Activated CD8-positive, alpha-beta memory T cell treated with anti-CD3 and anti-CD28 coated beads, Interleukin-2, amount 10 ng/mL, durations not matched to agents 7 days and 5 days (primary cell): ENCODE results near the gene SLC25A12. TPM values are rescaled to one million over a fixed set of nuclear protein-coding genes. Genes with fewer than 3 reads are reported as not detected.

Experiments
- ATAC-seq: fragments of 150-1000 bp; cut with Tn5 transposase; one replicate; pipeline ENCODE4 v1.10.0; 2021; ENCODE audit warnings: moderate library complexity
- CTCF ChIA-PET: fragments of 350-600 bp; sonication (Branson Sonifier 250); formaldehyde crosslinking; loops from one replicate; lab custom pipeline; 2021; ENCODE audit warnings: antibody characterized with exemption; lab: Charles Lee
- DNase-seq: peaks from one replicate; pipeline ENCODE4 v3.0.0-alpha.2; 2020
- H3K27ac Mint-ChIP-seq: one replicate; pipeline ENCODE4 v1.8.0; 2021; ENCODE audit warnings: mild to moderate bottlenecking, mixed read lengths
- H3K27me3 Mint-ChIP-seq: one replicate; pipeline ENCODE4 v1.8.0; 2021; ENCODE audit warnings: mixed read lengths
- H3K36me3 Mint-ChIP-seq: one replicate; pipeline ENCODE4 v1.8.0; 2021; ENCODE audit warnings: mild to moderate bottlenecking, mixed read lengths
- H3K4me1 Mint-ChIP-seq: one replicate; pipeline ENCODE4 v1.8.0; 2021; ENCODE audit warnings: mixed read lengths
- H3K4me3 Mint-ChIP-seq: one replicate; pipeline ENCODE4 v1.8.0; 2021; ENCODE audit warnings: mild to moderate bottlenecking, moderate library complexity, mixed read lengths
- H3K9me3 Mint-ChIP-seq: one replicate; pipeline ENCODE4 v1.8.0; 2022; ENCODE audit warnings: low read depth, mixed read lengths
- total RNA-seq, 2 experiments: library from RNA; stranded (reverse); gene quantifications; one replicate each; pipeline ENCODE4 v1.2.3, GENCODE V29; 2021

The SLC25A12 gene
- 10 to 100 TPM; 28.9 to 31.3 TPM for total RNA-seq

- peak within 1 kb of the TSS; percentile 97 for H3K4me3 Mint-ChIP-seq
- peak; percentile 84 for DNase-seq
- peaks cover 7% of the 10 kb centered on the region for H3K27me3 Mint-ChIP-seq
- CTCF ChIA-PET = interaction anchor here (0.9 to 2.3 kb wide), 3 partner anchors 28 to 106 kb away, joined by 3 to 15 read pairs (median 3); partner anchors contain the start of gene HAT1
- ATAC-seq = peak; percentile 97
- peak within 1 kb of the TSS; percentile 94 for H3K27ac Mint-ChIP-seq
- H3K9me3 Mint-ChIP-seq = no peaks in the 10 kb centered on the region
- peaks cover 24% of the 10 kb centered on the region for H3K36me3 Mint-ChIP-seq
- peaks cover 37% of the 10 kb centered on the region for H3K4me1 Mint-ChIP-seq
Measured at GRCh38 chr2:171893824-171894611, at the start of gene SLC25A12. Gene SLC25A12, minus strand, starts transcription at chr2:171894244. Its CDS starts 30 bp downstream, at chr2:171894214.

DNA sequence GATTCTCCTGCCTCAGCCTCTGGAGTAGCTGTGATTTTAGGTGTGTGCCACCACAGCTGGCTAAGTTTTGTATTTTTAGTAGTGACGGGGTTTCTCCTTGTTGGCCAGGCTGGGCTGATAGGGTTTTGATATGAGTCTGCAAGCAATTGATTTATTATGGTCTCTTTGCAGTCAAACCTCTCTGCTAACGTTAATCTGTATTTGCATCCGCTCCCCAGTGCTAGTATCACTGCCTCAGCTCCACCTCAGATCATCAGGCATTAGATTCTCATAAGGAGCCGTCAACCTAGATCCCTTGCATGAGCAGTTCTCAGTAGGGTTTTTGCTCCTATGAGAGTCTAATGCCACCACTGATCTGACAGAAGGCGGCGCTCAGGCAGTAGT, 47.3 kb upstream of the SLC25A12 start:
- CTCF ChIA-PET = interaction anchor here (0.6 to 3.0 kb wide), 6 partner anchors 19 to 163 kb away, joined by 3 to 9 read pairs (median 3); partner anchors contain the start of gene HAT1
- no peaks in the 10 kb centered on the region for H3K9me3 Mint-ChIP-seq
- H3K4me3 Mint-ChIP-seq = no peak overlapping the region
- no peak for ATAC-seq
- no peaks in the 10 kb centered on the region for H3K27me3 Mint-ChIP-seq
- peaks cover 25% of the 10 kb centered on the region for H3K36me3 Mint-ChIP-seq
- no peak overlapping the region for H3K27ac Mint-ChIP-seq
- peaks cover 14% of the 10 kb centered on the region for H3K4me1 Mint-ChIP-seq
- no peak for DNase-seq

DNA sequence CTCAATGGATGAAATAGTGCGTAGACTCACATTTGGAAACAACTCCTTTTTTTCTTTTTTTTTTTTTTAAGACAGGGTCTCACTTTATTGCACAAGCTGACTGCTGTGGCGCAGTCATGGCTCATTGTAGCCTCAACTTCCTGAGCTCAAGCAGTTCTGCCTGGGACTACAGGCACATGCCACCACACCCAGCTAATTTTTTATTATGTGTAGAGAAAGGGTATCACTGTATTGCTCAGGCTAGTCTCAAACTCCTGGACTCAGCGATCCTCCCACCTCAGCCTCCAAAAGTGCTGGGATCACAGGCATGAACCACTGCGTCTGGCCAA, 45.7 kb upstream of the SLC25A12 start:
- Mint-ChIP-seq H3K36me3 (peaks cover 33% of the 10 kb centered on the region), H3K27me3 (no peaks in the 10 kb centered on the region), H3K4me3 (no peak overlapping the region), H3K4me1 (peaks cover 16% of the 10 kb centered on the region), H3K27ac (no peak overlapping the region), H3K9me3 (no peaks in the 10 kb centered on the region)
- CTCF ChIA-PET = interaction anchor here (3.0 kb wide), 1 partner anchor 17 kb away, joined by 9 read pairs; the partner anchor contains the start of gene HAT1
- ATAC-seq (no peak), DNase-seq (no peak)

GRCh38 chr2:171939058-171939742, 45.2 kb upstream of the SLC25A12 start:
- no peak overlapping the region for H3K4me3 Mint-ChIP-seq
- H3K36me3 Mint-ChIP-seq = peaks cover 36% of the 10 kb centered on the region
- DNase-seq (no peak), ATAC-seq (no peak)
- no peaks in the 10 kb centered on the region for H3K27me3 Mint-ChIP-seq
- no peak overlapping the region for H3K27ac Mint-ChIP-seq
- H3K4me1 Mint-ChIP-seq = peaks cover 18% of the 10 kb centered on the region
- H3K9me3 Mint-ChIP-seq = no peaks in the 10 kb centered on the region
- CTCF ChIA-PET = interaction anchor here (3.0 kb wide), 1 partner anchor 17 kb away, joined by 9 read pairs; the partner anchor contains the start of gene HAT1

DNA sequence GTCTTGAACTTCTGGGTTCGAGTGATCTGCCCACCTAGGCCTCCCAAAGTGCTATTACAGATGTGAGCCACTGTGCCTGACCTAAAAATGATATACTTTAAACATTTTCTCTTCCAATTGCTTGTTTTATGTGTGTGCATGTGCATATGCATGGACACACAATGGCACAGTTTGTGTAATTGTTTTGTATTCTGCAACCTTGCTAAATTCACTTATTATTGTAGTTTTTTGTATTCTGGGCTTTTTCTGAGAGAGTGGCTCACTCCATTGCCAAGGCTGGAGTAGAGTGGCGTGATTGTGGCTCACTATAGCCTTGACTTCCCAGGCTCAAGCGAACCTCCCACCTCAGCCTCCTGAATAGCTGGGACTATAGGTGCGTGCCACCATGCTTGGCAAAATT, 36.3 kb upstream of the SLC25A12 start:
- ATAC-seq (no peak), DNase-seq (no peak)
- no peaks in the 10 kb centered on the region for H3K27me3 Mint-ChIP-seq
- no peaks in the 10 kb centered on the region for H3K9me3 Mint-ChIP-seq
- H3K4me1 Mint-ChIP-seq = peaks cover 44% of the 10 kb centered on the region
- CTCF ChIA-PET = no interaction called here
- H3K4me3 Mint-ChIP-seq = no peak overlapping the region
- H3K36me3 Mint-ChIP-seq = peaks cover 68% of the 10 kb centered on the region
- H3K27ac Mint-ChIP-seq = no peak overlapping the region

DNA sequence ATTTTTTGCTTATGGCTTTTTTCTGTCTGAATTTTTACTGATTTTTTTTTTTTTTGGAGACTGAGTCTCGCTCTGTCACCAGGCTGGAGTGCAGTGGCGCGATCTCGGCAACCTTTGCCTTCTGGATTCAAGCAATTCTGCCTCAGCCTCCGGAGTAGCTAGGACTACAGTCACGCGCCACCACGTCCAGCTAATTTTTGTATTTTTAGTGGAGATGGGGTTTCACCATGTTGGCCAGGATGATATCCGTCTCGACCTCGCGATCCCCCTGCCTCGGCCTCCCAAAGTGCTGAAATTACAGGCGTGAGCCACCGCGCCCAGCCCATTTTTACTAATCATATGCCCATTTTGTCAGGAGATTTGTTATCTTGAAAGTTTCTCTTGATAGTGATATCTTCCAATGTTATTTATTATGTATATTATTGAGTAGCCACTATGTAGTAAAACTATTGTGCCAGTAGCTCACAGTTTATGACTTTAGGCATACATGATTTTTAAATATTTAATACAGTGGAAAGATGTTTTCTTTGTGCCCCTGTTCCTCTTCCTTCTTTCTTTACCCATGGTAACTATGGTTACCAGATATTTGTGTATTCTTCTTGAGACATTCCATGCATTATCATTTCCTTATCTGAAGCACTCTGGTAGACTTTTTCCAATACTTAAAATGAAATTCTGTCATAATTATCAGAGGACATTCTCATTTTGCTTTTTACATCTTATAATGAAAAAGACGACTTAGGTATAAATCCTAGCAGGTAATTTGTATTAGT, 30.3 kb upstream of the SLC25A12 start:
- DNase-seq (no peak), ATAC-seq (no peak)
- CTCF ChIA-PET = interaction anchor here (1.2 to 1.9 kb wide), 2 partner anchors 81 to 164 kb away, joined by 3 to 4 read pairs; no protein-coding TSS in a partner anchor
- Mint-ChIP-seq H3K36me3 (peaks cover 36% of the 10 kb centered on the region), H3K9me3 (no peaks in the 10 kb centered on the region), H3K27me3 (no peaks in the 10 kb centered on the region), H3K27ac (no peak overlapping the region), H3K4me1 (peaks cover 51% of the 10 kb centered on the region), H3K4me3 (peak overlapping the region; percentile 99)

- H3K36me3 Mint-ChIP-seq = peaks cover 25% of the 10 kb centered on the region
- ATAC-seq (no peak), DNase-seq (no peak)
- CTCF ChIA-PET = interaction anchor here (1.0 to 1.9 kb wide), 7 partner anchors 11 to 179 kb away, joined by 3 to 5 read pairs (median 3); partner anchors contain the start of genes DLX2 and SLC25A12
- peaks cover 41% of the 10 kb centered on the region for H3K4me1 Mint-ChIP-seq
- no peaks in the 10 kb centered on the region for H3K9me3 Mint-ChIP-seq
- peak overlapping the region; percentile 96 for H3K27ac Mint-ChIP-seq
- peak overlapping the region; percentile 99 for H3K4me3 Mint-ChIP-seq
- H3K27me3 Mint-ChIP-seq = no peaks in the 10 kb centered on the region
Measured at GRCh38 chr2:171923206-171923605, 29.2 kb upstream of the SLC25A12 start.

GRCh38 chr2:171922230-171923022, 28.4 kb upstream of the SLC25A12 start, which contains the start of gene HAT1:
Gene HAT1, plus strand, starts transcription at chr2:171922461. Its CDS starts 40 bp downstream, at chr2:171922501.
- Mint-ChIP-seq H3K9me3 (no peaks in the 10 kb centered on the region), H3K4me1 (peaks cover 37% of the 10 kb centered on the region), H3K27me3 (no peaks in the 10 kb centered on the region), H3K36me3 (peaks cover 19% of the 10 kb centered on the region), H3K27ac (peak within 1 kb of the TSS; percentile 96), H3K4me3 (peak within 1 kb of the TSS; percentile 99)
- DNase-seq = peak; percentile 98
- ATAC-seq = peak; percentile 93
- CTCF ChIA-PET = interaction anchor here (0.8 to 1.9 kb wide), 7 partner anchors 11 to 205 kb away, joined by 3 to 15 read pairs (median 4); partner anchors contain the start of gene SLC25A12

GRCh38 chr2:171921970-171922229, 27.9 kb upstream of the SLC25A12 start:
- H3K9me3 Mint-ChIP-seq = no peaks in the 10 kb centered on the region
- no peak for DNase-seq
- no peaks in the 10 kb centered on the region for H3K27me3 Mint-ChIP-seq
- no peak for ATAC-seq
- H3K4me3 Mint-ChIP-seq = peak overlapping the region; percentile 99
- H3K36me3 Mint-ChIP-seq = peaks cover 14% of the 10 kb centered on the region
- peak overlapping the region; percentile 96 for H3K27ac Mint-ChIP-seq
- H3K4me1 Mint-ChIP-seq = peaks cover 33% of the 10 kb centered on the region
- CTCF ChIA-PET = interaction anchor here (0.8 to 1.6 kb wide), 3 partner anchors 19 to 206 kb away, joined by 3 to 15 read pairs (median 9); partner anchors contain the start of gene SLC25A12

DNA sequence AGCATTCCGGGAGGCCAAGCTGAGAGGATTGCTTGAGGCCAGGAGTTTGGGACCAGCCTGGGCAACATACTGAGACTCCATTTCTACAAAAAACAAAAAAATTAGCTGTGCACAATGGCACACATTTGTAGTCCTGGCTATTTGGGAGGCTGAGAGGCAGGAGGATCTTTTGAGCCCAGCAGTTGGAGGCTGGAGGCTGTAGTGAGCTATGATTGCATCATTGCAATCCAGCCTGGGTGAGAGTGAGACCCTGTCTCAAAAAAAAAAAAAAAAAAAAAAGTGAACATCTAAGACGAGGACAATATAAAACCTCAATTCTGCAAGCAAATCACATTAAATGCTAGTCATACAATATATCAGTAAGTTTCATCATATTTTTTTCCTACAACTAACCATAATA, 25.4 kb upstream of the SLC25A12 start:
- no peak for DNase-seq
- CTCF ChIA-PET = no interaction called here
- H3K4me3 Mint-ChIP-seq = no peak overlapping the region
- ATAC-seq = no peak
- no peak overlapping the region for H3K27ac Mint-ChIP-seq
- H3K4me1 Mint-ChIP-seq = peaks cover 19% of the 10 kb centered on the region
- no peaks in the 10 kb centered on the region for H3K36me3 Mint-ChIP-seq
- H3K9me3 Mint-ChIP-seq = no peaks in the 10 kb centered on the region
- H3K27me3 Mint-ChIP-seq = no peaks in the 10 kb centered on the region

DNA sequence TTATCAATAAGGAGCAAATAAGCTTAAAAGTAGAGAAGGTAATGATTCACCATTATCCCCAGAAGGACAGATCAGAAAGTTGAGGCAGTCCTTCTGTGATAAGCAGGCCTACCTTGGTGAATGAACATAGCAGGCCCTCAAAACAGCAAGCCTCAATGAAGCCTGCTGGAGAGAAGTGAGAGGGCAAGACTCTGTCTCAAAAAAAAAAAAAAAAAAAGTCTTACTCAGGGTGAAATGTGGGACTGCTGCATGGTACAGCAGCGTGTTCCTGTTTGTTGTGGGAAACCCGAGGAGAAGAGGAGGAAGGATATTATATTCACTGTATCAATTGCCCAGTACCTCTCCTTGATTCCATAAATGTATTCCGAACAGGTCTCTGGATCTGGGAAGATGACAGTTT, 19.5 kb upstream of the SLC25A12 start:
- Mint-ChIP-seq H3K9me3 (no peaks in the 10 kb centered on the region), H3K27me3 (no peaks in the 10 kb centered on the region), H3K4me3 (no peak overlapping the region), H3K27ac (no peak overlapping the region), H3K36me3 (no peaks in the 10 kb centered on the region), H3K4me1 (peaks cover 6% of the 10 kb centered on the region)
- CTCF ChIA-PET = no interaction called here
- DNase-seq = no peak
- ATAC-seq = no peak

- CTCF ChIA-PET = interaction anchor here (1.0 to 1.3 kb wide), 2 partner anchors 10 to 12 kb away, joined by 3 to 4 read pairs; partner anchors contain the start of gene HAT1
- ATAC-seq (no peak), DNase-seq (no peak)
- H3K4me3 Mint-ChIP-seq = no peak overlapping the region
- H3K27ac Mint-ChIP-seq = no peak overlapping the region
- H3K27me3 Mint-ChIP-seq = no peaks in the 10 kb centered on the region
- no peaks in the 10 kb centered on the region for H3K36me3 Mint-ChIP-seq
- no peaks in the 10 kb centered on the region for H3K9me3 Mint-ChIP-seq
- peaks cover 6% of the 10 kb centered on the region for H3K4me1 Mint-ChIP-seq
Measured at GRCh38 chr2:171910494-171910893, 16.4 kb upstream of the SLC25A12 start.
